Activated B cell treated with CpG ODN at 0.5 μM for 24 hours (primary cell): Measurements from ENCODE around the gene RDH11. TPM values are rescaled to one million over a fixed set of nuclear protein-coding genes. Genes with fewer than 3 reads are reported as not detected.

Experiments used
- ATAC-seq: fragments of 200-7000 bp; cut with Tn5 transposase; one replicate; pipeline ENCODE4 v1.10.0; 2021; ENCODE audit warnings: low read depth, mild to moderate bottlenecking, moderate library complexity
- CTCF ChIA-PET: fragments of 350-600 bp; sonication (Branson Sonifier 250); formaldehyde crosslinking; loops from one replicate; lab custom pipeline; 2021; ENCODE audit warnings: antibody characterized with exemption; lab: Charles Lee
- POLR2A ChIA-PET: fragments of 350-600 bp; sonication (Branson Sonifier 250); formaldehyde crosslinking; loops from one replicate; lab custom pipeline; 2021; ENCODE audit warnings: antibody characterized with exemption; lab: Charles Lee
- DNase-seq: peaks from one replicate; pipeline ENCODE4 v3.0.0; 2022
- H3K27ac Mint-ChIP-seq: one replicate; pipeline ENCODE4 v1.8.0; 2020; ENCODE audit warnings: mixed read lengths
- H3K27me3 Mint-ChIP-seq: one replicate; pipeline ENCODE4 v1.8.0; 2021; ENCODE audit warnings: mixed read lengths
- H3K36me3 Mint-ChIP-seq: one replicate; pipeline ENCODE4 v1.8.0; 2021; ENCODE audit warnings: low read depth, mixed read lengths
- H3K4me1 Mint-ChIP-seq: one replicate; pipeline ENCODE4 v1.8.0; 2021; ENCODE audit warnings: mixed read lengths
- H3K4me3 Mint-ChIP-seq: one replicate; pipeline ENCODE4 v1.8.0; 2020; ENCODE audit warnings: mild to moderate bottlenecking, mixed read lengths
- H3K9me3 Mint-ChIP-seq: one replicate; pipeline ENCODE4 v1.8.0; 2020; ENCODE audit warnings: mixed read lengths
- intact Hi-C: fragments of 100-400 bp; cut with micrococcal nuclease; formaldehyde crosslinking; loops from one replicate; pipeline ENCODE4 v1.15.1; 2024
- total RNA-seq: library from RNA; stranded (reverse); gene quantifications from 2 replicates; pipeline ENCODE4 v1.2.3, GENCODE V29; 2022
- TF ChIP-seq, protein P1 (sequence below): fragments of 200-600 bp; IDR thresholded peaks from one replicate; pipeline ENCODE4 v1.8.0; 2022; ENCODE audit warnings: antibody characterized with exemption, mild to moderate bottlenecking

Gene RDH11
- total RNA-seq, 1 donor from 2014 or later = 34.7 TPM

DNA sequence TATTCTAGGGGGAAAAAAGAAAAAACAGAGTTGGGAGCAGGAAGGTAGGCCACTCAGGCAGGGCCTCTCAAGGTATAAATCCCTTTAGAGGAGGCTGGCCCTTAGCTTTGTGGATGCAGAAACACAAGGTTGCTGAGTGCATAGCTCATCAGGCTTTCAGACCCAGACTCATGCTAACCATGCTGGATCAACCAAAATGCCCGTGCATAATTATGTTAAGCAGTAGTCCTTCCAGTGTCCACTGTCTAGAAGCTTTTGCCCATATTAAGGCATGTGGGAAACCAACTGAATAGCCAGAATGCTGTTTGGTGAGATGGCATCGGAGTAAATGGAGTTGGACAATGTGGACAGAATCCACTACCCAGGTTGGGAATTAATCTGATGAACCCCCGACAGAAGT lies 56.9 kb downstream of the RDH11 start:
- intact Hi-C loops = no loop called here
- H3K36me3 Mint-ChIP-seq = peaks cover 2% of the 10 kb centered on the region

DNA sequence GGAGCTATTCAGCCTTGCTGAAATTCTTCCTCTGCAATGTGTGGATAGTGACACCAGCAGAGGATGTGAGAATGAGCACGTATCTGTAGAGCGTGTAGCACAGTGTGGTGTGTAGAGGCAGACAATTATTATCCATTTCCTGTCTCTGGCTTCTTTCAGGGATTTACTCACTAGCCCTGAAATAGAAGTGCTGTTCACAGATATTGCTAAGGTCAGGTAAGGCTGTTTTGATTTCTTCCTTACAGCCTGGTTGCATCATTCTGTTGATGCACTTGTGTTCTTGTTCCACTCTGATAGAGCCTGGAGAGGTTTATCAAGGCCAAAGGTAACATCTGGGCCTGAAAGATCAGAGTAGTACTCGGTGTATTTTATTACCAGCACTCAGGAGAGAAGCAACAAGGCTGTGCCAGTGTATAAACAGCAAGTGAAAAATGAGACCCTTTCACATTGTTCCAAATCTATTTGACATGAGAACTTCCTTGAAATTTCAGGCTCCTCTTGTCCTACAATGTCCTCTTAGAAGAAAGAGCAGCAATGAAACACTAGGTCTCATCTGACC lies 59.1 kb downstream of the RDH11 start:
- no peak for DNase-seq
- no peak overlapping the region for H3K27ac Mint-ChIP-seq
- intact Hi-C loops = no loop called here
- TF ChIP-seq, protein P1, sequence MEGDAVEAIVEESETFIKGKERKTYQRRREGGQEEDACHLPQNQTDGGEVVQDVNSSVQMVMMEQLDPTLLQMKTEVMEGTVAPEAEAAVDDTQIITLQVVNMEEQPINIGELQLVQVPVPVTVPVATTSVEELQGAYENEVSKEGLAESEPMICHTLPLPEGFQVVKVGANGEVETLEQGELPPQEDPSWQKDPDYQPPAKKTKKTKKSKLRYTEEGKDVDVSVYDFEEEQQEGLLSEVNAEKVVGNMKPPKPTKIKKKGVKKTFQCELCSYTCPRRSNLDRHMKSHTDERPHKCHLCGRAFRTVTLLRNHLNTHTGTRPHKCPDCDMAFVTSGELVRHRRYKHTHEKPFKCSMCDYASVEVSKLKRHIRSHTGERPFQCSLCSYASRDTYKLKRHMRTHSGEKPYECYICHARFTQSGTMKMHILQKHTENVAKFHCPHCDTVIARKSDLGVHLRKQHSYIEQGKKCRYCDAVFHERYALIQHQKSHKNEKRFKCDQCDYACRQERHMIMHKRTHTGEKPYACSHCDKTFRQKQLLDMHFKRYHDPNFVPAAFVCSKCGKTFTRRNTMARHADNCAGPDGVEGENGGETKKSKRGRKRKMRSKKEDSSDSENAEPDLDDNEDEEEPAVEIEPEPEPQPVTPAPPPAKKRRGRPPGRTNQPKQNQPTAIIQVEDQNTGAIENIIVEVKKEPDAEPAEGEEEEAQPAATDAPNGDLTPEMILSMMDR = no peak
- ChIA-PET POLR2A (no interaction called here), CTCF (no interaction called here)
- no peaks in the 10 kb centered on the region for H3K4me1 Mint-ChIP-seq
- no peak overlapping the region for H3K4me3 Mint-ChIP-seq
- no peaks in the 10 kb centered on the region for H3K9me3 Mint-ChIP-seq
- ATAC-seq = no peak
- H3K27me3 Mint-ChIP-seq = no peaks in the 10 kb centered on the region
- H3K36me3 Mint-ChIP-seq = peaks cover 2% of the 10 kb centered on the region

More for the DNA sequence above, 56.9 kb downstream of the RDH11 start:
- H3K9me3 Mint-ChIP-seq = no peaks in the 10 kb centered on the region
- ATAC-seq (no peak), DNase-seq (no peak)
- H3K4me1 Mint-ChIP-seq = no peaks in the 10 kb centered on the region
- no peak overlapping the region for H3K27ac Mint-ChIP-seq
- TF ChIP-seq, protein P1 = no peak
- CTCF ChIA-PET = no interaction called here
- H3K4me3 Mint-ChIP-seq = no peak overlapping the region
- POLR2A ChIA-PET = no interaction called here
- no peaks in the 10 kb centered on the region for H3K27me3 Mint-ChIP-seq

DNA sequence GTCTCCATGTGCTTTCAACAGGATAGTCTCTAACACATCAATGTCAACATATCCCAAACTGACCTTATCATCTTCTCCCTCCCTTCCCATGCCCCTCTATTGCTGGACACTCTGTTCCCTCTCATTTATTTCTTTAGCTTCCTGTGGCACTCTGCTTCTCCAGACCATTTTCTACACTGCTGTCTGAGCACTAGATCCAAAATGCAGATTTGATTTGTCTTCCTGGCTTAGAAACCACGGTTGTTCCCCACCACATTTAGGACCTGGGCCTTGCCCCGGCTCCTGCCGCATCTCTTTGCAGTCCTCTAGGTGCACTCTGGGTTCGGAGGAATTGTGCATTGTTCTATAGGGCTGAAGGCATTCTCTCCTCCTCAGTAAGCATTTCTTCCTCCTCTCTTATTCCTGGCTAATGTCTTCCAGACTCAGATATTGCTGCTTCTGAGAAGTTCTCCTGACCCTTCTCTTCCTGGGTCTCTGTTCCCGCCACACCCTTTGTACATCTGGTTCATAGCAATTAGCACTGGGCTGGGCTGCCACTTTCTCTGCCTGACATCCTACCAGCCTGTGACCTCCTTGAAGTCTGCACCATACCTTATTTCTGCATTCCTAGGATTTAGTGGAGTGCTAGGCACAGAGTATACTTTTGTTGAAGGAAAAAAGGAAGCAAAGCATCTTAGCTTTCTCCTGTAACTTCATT lies 62.0 kb downstream of the RDH11 start:
- CTCF ChIA-PET = no interaction called here
- Mint-ChIP-seq H3K27me3 (no peaks in the 10 kb centered on the region), H3K4me1 (no peaks in the 10 kb centered on the region), H3K36me3 (peaks cover 2% of the 10 kb centered on the region), H3K27ac (no peak overlapping the region), H3K9me3 (no peaks in the 10 kb centered on the region), H3K4me3 (no peak overlapping the region)
- no peak for DNase-seq
- POLR2A ChIA-PET = no interaction called here
- ATAC-seq = no peak
- TF ChIP-seq, protein P1 = no peak
- intact Hi-C loops = loop anchor here (5.0 kb wide), 1 partner anchor 46 kb away; no protein-coding TSS in a partner anchor

DNA sequence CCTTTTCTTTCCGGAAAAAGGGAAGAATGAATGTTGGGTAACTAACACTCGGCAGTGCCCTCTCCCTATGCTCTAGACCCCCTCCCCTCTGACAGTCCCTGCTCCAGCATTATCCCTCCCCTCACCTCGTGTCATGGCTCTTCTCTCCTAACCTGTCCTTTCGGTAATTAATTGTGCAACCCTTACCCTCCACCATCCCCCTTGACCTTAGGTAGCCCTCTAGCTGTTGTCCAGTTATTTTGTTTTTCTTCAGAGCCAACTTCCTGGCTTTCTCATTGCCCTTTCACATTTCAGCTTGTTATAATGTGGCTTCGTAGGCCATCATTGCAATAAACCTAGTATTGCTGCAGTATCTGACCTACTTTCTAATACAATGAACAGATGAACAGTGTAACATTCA lies 64.6 kb downstream of the RDH11 start:
- no peak overlapping the region for H3K27ac Mint-ChIP-seq
- H3K36me3 Mint-ChIP-seq = peaks cover 2% of the 10 kb centered on the region
- ChIA-PET POLR2A (no interaction called here), CTCF (interaction anchor here (1.3 kb wide), 1 partner anchor 59 kb away, joined by 3 read pairs; no protein-coding TSS in a partner anchor)
- intact Hi-C loops = loop anchor here (5.0 kb wide), 1 partner anchor 44 kb away; no protein-coding TSS in a partner anchor
- TF ChIP-seq, protein P1 = no peak
- no peak overlapping the region for H3K4me3 Mint-ChIP-seq
- no peaks in the 10 kb centered on the region for H3K4me1 Mint-ChIP-seq
- no peaks in the 10 kb centered on the region for H3K9me3 Mint-ChIP-seq
- ATAC-seq (no peak), DNase-seq (no peak)
- no peaks in the 10 kb centered on the region for H3K27me3 Mint-ChIP-seq

DNA sequence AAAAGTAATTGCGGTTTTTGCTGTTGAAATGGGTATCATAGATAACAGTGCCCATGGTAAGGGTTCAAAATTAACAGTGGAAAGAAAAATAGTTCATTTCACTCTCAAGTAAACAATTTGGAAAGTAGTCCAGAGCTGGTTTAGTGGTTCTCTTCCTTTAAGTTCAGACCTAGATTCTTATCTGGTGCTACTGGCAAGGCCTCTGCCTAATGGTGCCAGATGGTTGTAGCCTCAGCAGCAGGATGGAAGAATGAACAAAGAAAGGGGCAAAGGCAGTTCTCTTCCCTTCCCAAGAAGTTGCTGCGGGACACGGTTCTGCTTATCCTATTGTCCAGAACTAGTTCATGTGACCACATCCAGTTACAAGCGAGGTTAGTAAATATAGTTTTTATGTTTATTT lies 65.4 kb downstream of the RDH11 start:
- intact Hi-C loops = loop anchor here (5.0 kb wide), 1 partner anchor 43 kb away; no protein-coding TSS in a partner anchor
- ATAC-seq = no peak
- Mint-ChIP-seq H3K36me3 (peaks cover 2% of the 10 kb centered on the region), H3K27ac (no peak overlapping the region), H3K4me1 (no peaks in the 10 kb centered on the region), H3K27me3 (no peaks in the 10 kb centered on the region), H3K9me3 (no peaks in the 10 kb centered on the region), H3K4me3 (no peak overlapping the region)
- ChIA-PET CTCF (no interaction called here), POLR2A (no interaction called here)
- TF ChIP-seq, protein P1 = no peak
- no peak for DNase-seq
